DMS114 treated with DMSO at 0.1 percent for 48 hours (cell line): ENCODE results near the gene TMEM86B.

Experiments used
- DNase-seq: peaks from one replicate; lab custom pipeline; 2025; ENCODE audit not compliant: unreplicated experiment; lab: John Stamatoyannopoulos, UW

The TMEM86B gene, protein sequence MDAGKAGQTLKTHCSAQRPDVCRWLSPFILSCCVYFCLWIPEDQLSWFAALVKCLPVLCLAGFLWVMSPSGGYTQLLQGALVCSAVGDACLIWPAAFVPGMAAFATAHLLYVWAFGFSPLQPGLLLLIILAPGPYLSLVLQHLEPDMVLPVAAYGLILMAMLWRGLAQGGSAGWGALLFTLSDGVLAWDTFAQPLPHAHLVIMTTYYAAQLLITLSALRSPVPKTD

DNA sequence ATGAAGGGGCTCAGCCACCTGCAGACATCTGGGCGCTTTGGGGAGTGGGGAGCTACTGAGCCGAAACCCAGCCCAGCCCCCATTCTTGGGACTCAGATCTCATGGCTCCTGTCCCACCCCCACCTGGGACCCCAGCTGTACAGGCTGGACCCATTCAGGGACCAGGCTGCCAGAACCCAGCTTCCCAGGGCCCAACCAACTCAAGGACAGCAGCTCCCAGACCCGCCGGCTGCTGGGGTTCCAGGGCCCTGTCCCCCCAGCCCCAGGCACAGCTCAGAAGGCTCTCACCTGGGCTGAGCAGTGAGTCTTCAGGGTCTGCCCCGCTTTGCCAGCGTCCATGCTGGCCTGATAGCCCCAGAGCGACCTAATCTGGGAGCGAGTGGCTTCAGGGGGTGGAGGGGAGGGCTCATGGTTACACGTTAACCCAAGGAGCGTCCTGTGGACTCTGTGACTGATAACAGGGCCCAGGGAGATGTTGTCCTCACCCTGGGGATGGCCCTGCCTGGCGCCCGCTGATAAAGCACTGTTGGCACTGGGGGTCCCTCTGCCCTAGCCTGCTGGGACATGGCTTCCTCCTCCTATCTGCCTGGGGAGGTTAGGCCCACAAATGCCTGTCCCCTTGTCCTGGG lies at the start of gene TMEM86B:
TMEM86B (minus strand) TSS at position 361 of the 629 bp plus-strand sequence; CDS start at position 339, 22 bp downstream.
- no peak for DNase-seq

DNA sequence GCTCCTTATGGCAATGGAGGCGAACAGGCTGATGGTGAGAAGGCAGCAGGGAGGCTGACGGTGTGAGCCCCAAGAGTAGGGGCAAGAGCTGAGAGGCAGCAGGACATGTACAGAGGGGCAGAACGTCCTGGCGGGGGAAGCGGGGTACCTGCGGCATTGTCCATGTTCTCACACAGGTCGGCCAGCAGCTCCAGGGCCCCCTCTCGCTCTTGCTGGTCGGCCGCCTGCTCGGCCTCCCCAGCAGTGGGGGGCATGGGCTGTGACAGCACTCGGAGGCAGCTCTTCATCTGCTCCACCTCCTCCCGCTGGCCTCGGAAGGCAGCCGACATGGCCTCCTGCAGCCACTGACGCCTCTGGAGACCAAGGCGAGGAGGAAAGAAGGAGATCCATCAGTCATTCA lies 48.9 kb upstream of the TMEM86B start:
- DNase-seq: no peak

DNA sequence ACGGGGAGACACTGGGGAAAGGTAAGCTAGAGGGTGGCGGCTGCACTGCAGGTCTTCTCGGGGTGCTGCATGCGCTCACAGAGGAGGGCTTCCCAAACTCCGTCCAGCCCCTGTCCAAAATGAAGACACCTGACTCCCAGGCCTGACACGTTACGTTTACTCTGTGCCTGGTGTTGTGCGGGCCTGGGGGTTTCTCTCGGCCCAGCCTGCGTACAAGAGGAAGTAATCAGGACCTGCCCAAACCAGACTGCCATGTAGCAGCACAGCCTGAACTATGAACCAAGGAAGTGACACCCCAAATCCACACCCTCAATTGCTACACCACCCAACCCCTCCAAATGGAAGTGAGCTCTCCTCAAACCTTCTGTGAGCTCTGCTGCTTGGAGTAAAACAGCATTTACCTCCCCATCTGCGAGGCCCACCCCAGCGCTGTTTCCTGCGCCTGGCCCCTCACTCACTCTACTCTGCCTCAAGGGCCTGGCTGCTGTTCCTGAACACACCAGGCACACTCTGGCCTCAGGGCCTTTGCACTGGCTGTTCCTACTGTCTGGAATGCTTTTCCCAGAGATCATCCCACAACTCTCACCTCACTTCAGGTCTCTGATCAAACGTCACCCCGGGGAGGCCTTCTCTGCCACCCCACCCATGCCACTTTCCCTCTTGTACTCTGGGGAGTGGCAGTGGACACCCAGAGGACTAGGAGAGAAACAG lies 48.3 kb upstream of the TMEM86B start:
- no peak for DNase-seq

DNA sequence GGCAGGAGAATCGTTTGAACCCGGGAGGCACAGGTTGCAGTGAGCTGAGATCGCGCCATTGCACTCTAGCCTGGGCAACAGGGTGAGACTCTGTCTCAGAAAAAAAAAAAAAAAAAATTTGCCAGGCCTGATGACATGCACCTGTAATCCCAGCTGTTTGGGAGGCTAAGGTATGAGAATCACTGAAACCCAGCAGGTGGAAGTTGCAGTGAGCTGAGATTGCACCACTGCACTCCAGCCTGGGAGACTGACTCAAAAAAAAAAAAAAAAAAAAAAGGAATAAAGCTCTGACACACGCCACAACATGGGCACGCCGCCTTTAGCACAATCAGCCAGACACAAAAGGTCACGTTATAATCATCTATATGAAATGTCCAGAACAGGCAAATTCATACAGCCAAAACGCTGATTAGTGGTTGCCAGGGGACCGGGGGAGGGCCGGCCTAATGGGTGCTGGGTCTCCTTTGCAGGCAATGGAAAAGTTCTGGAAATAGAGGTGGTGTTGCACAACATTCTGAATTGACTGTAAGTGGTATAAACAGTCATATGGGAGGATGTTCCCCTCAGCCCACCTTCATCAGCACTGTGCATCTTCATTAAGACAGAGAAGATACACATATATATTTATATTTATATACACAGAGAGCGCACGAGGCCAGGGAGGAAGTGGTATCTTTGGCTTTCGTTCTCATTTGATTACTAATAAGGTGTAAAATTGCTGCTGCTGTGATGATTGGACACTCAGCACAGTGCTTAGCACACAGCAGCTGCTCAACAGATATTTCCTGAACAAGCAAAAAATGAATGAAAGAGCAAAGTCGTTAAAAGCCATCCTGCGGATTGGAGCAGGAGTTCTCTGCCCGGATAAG lies 47.5 kb upstream of the TMEM86B start:
- DNase-seq: no peak

DNA sequence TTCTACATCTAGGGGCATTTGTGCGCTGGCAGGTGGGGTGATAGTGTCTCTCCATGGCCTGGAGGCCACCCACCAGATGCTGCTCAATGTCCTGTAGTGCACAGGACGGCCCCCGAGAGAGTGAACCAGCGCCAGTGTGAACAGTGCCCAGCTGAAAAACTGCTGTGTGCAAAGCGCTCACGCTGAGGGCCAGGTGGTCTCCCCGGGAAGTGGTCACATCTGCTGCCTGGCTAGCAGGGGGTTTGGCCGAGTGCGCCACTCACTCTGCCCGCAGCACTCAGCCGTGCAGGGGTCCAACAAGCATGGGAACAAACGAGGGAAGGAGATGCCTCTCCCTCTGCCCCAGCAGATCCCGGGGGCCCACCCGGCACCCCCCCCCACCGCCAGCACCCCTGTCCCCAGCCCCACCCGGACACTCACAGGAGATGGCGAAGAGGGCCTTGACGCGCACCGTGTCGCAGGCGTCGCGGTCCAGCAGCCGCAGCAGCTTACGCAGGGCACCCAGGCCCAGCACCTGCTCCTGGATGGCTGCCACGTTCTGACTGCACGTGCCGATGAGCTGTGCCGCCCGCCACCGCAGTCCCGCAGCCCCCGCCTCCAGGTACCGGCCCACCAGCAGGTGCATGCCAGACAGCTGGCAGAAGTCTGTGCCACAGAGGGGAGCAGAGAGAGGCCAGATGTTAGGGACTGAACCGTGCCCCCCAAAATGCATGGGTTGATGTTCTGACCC lies 45.6 kb upstream of the TMEM86B start:
- DNase-seq: no peak

DNA sequence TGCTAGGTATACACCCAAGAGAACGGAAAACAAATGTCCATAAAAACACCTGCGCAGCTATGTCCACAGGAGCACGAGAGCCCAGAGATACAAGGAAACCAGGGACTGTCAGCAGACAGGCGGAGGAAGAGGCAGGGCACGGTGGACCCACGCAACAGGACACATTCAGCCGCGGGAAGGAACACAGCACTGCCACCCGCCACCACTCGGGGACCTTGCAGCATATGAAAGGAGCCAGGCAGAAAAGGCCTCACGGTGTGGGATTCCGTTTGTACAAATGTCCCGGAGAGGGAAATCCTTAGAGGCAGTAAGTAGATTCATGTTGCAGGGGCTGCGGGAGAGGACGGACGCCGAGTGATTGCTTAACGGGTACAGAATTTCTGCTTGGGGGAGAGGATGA lies 43.6 kb upstream of the TMEM86B start:
- DNase-seq: no peak

DNA sequence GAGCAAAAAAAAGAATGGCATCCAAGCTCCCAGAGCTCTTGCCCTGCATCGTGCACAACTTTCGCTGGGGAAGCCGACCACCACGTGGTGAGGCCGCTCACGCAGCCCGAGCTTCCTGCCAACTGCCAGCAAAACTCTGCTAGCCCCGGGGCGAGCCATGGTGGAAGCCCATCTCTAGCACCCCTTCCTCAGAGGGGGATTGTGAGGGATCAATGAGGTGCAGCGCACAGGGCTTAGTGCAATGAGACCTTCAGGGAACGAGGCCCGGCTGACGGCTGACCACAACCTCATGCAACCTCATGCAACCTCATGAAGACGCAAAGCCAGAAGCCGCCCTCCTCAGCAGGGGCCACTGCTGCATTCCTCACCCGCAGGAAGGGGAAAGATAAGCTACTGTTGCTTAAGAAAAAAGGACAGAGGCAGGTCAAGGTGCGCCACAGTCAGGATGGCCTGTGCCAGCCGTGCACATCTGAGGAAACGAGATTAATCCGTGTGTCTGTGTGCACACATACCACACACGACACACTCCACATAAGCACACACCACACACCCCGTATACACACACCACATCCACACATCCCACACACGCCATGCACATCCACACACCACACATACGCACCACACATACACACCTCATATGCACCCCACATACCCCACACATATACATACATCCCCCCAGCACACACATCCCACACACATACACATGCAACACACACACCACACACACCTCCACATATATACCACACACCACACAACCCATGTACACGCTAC lies 41.8 kb upstream of the TMEM86B start:
- DNase-seq: no peak

DNA sequence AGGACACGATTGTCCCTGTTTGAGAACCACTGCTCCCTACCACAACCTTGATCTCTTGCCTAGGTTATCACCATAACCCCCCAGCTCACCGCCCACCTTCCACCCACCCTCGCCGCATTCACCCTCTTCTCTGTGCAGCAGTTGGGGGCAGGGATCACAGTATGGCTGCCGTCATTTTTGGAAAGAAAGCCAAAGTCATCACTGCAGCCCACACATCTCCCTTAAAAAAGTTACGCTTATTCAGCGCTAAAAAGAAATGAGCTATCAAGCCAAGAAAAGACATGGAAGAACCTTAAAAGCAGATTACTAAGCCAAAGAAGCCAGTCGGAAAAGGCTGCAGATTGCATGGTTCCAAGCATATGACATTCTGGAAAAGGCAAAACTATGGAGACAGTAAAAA lies 40.7 kb upstream of the TMEM86B start:
- DNase-seq: no peak

DNA sequence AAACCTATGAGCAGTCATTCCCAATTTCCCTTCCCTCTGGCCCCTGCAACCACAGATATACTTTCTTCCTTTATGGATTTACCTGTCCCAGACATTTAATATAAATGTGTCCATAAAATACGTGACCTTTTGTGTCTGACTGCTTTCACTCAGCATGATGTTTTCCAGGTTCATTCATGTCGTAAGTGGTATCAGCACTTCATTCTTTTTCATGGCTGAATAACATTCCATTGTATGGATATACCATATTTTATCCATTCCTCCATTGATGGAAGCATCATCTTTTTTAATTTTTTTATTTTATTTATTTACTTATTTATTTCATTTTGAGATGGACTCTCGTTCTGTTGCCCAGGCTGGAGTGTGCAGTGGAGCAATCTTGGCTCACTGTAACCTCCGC lies 38.3 kb upstream of the TMEM86B start:
- no peak for DNase-seq

DNA sequence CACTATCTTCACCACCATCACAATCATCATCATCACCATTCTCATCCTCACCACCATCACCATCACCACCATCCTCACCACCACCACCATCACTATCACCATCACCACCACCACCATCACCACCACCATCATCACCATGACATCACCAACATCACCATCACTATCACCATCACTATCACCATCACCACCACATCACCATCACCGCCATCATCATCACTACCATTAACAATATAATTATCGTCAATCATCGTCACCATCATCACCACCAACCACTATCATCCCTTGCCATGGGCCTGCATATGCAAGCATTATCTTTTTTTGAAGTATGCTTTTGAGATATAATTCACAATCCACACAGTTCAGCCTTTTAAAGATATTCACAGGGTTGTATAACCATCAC lies 37.8 kb upstream of the TMEM86B start:
- DNase-seq: no peak

DNA sequence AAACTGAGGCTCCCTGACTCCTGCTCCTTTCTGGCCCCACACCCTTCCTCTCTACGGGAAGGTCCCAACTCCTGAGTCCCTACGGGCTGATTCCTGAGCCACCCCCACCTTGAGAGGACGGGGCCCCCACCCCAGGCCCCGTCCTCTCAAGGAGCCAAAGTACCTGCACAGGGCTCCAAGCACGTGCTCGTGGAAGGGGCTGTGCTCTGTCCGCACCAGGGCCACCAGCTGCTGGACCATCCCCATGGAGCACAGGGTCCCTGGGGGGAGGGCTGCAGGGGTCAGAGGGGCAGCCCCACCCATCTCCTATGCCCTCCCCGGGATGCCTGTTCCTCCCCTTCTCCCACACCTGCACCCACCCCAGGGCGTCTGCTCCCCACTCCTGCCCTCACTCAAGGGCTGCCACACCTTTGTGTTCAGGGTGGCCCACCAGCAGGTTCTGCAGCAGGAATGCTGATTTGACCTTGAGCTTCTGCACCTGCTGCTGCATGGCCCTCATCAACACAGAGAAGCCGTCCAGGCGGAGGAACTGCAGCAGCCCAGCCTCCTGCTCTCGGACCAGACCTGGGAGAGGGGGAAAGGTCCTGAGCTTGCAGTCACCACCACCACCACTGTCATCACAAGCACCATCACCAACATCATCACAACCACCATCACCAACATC lies 37.3 kb upstream of the TMEM86B start:
- no peak for DNase-seq

DNA sequence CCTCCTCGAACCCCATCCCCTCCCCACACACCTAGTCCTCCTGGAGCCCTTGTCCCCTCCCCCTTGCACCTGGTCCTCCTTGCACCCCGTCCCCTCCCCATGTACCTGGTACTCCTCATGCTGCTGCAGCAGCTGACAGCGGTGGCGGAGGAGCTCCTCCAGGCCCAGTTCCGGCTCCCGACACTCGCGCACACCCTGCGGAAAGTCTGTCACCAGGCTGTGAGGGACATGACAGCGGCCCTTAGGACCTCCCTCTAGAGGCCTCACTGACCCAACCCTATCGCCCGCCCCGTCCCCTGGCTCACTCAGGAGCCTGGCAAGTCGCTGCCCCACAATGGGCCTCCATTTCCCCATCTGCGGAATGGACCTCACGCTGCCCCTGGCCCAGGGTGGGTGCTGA lies 36.6 kb upstream of the TMEM86B start:
- no peak for DNase-seq

DNA sequence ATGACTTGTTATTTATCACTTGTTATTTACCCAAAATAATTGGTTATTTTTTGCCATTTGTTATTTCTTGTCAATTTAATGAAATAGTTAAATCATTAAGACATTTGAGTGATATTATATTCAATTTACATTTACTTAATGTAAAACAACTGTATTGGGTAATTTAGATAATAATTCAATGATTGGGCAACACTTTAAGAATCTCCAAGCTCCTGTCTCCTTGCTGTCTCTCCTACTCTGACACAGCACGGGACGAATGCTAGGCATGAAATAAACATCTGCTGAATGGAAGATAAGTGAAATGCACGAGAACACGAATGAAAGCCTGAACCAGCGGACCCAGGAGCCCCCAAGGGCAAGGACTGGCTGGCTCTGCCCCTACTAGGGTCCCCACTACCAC lies 36.0 kb upstream of the TMEM86B start:
- no peak for DNase-seq

DNA sequence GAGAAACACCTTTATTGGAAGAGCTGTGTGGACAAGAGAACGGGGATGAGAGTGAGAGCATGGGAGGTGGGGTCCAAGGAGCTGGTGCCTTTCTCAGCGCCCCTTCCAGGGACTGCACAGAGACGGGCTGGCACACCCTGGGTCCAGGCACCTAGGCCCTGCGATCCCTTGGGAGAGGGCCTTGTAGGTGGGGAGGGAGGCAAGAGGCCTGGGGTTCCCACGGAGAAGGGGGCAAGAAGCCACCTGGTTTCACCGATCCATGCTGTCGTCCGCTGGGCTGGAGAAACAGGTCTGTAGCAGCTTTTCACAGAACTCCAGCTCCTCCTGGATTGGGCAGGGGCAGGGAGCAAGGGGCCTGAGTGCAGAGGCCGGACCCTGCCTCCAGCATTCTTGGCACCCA lies 33.8 kb upstream of the TMEM86B start:
- no peak for DNase-seq

DNA sequence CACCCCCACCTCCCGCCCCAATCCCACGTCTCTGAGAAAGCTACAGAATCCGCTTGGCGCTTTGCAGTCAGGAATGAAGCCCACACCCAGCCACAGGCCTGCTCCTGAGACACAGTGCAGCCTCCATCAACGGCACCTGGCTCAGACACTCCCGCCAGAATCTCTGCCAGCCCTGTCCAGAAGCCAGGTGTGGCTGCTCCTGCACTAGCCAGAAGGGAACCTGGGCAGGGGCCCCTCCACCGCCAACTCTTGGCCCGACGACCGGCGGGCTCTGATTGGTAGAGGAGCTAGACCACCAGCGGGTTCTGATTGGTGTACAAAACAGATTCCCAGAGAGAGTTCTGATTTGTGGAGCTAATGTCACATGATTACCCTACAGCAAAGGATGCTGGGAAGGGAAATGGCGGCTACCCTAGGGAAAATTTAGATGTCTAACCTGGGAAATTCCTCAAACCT lies 33.1 kb upstream of the TMEM86B start:
- no peak for DNase-seq

DNA sequence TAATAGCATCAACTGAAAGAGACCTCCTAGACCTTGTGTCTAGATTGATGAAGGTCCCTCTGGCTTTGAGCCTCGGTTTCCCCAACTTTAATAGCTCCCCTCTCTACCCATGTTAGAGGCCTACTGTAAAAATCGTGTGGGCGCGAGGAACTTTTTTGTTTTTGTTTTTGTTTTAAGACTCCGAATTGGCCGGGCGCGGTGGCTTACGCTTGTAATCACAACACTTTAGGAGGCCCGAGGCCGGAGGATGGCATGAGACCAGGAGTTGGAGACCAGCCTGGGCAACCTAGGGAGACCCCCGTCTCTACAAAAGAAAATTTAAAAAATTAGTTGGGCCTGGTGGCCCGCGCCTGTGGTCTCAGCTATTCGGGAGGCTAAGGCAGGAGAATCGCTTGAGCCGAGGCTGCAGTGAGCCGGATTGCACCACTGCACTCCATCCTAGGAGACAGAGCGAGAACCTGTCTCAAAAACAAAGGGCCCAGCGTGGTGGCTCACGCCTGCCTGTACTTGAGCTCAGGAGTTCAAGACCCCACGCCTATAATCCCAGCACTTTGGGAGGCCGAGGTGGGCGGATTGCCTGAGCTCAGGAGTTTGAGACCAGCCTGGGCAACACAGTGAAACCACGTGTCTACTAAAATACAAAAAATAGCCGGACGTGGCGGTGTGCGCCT lies 31.1 kb upstream of the TMEM86B start:
- no peak for DNase-seq

DNA sequence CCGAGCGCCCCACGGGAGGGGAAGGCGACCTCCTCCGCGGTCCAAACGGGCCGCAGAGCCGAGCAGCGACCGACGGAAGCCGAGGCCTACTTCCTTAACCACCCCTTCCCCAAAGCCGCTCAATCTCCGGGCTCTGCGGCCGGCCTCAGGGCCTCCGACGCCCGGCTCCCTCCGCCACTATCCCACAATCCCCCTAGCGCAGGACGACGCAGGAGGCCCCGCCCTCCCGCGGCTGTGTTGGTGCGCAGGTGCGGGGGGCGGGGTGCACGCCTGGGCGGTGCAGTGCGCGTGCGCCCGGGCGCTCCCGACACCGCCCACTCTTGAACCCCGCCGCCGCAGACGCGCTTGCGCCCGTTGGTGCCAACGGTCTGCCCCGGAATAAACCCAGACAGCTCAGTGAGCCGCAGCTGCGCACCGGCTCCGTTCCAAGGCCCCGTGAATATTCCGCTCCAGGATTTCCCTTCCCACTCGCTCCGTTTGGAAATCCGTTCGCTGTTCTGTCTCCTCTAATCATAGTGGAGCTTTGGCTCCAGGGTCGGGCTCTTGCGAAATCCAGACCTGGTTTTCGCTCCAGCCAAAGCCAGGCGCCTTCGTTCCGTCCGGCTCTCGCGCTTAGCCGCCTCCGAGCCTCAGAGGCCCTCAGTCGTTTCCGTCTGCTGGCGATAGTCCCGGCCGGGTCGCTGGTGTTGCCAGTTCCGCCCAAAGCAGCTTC lies 30.4 kb upstream of the TMEM86B start, which contains the start of gene PPP6R1:
PPP6R1 (minus strand) TSS at position 190 of the 712 bp plus-strand sequence. CDS start 11,914 bp downstream, outside the sequence.
- peak; percentile 99 for DNase-seq

DNA sequence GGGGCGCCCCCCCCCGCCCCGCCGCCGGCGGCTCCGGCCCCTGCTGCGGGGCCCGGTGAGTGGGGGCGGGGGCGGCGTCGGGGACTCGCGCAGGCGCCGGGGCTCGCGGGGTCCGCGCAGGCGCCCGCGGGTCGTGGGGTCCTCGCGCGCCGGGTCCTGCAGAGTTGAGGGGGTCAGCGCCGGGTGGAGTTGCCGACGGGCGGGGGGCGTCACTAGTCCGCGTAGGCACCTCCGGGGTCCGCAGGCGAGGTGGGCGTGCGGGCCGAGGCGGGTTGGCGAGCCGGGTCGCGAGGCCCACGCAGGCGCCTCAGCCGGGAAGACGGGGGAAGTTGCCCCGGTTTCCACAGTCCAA lies 29.9 kb upstream of the TMEM86B start:
- DNase-seq: no peak
